ENCODE results near the gene KDM4F.
A peak's percentile ranks its signal among the peaks of the same experiment; 100 is the strongest.

KDM4F gene

GRCh38 chr11:95086836-95087570 is 37.8 kb downstream of the KDM4F start:
- no peak overlapping the region for H3K4me3 ChIP-seq (ENCODE audit: control insufficient read depth, low read depth, low read length)
- no peak for DNase-seq (ENCODE audit: low read depth)
- no peak for TF ChIP-seq CTCF (conservative IDR thresholded peaks at IDR 0.05; ENCODE audit: control insufficient read depth, insufficient read depth, low read depth, low read length)

- no peak for TF ChIP-seq CTCF (conservative IDR thresholded peaks at IDR 0.05; ENCODE audit: control insufficient read depth, insufficient read depth, low read depth, low read length)
- no peak for DNase-seq (ENCODE audit: low read depth)
- H3K4me3 ChIP-seq (ENCODE audit: control insufficient read depth, low read depth, low read length): peak overlapping the region; percentile 58
These were observed 39.9 kb downstream of the KDM4F start for GRCh38 chr11:95088946-95089619.

GRCh38 chr11:95089620-95090542 is 40.7 kb downstream of the KDM4F start, which contains the start of gene ENDOD1:
Gene ENDOD1, plus strand, starts transcription at chr11:95089846. Its CDS starts 82 bp downstream, at chr11:95089928.
- peak within 1 kb of the TSS; percentile 64 for H3K4me3 ChIP-seq (ENCODE audit: control insufficient read depth, low read depth, low read length)
- DNase-seq (ENCODE audit: low read depth): peak; percentile 73
- no peak for TF ChIP-seq CTCF (conservative IDR thresholded peaks at IDR 0.05; ENCODE audit: control insufficient read depth, insufficient read depth, low read depth, low read length)

- no peak for TF ChIP-seq CTCF (conservative IDR thresholded peaks at IDR 0.05; ENCODE audit: control insufficient read depth, insufficient read depth, low read depth, low read length)
- no peak for DNase-seq (ENCODE audit: low read depth)
- no peak overlapping the region for H3K4me3 ChIP-seq (ENCODE audit: control insufficient read depth, low read depth, low read length)
These were observed 42.5 kb downstream of the KDM4F start for GRCh38 chr11:95091663-95092180.

GRCh38 chr11:95092549-95093324 is 43.5 kb downstream of the KDM4F start:
- DNase-seq (ENCODE audit: low read depth): peak; percentile 76
- peak; percentile 71 for TF ChIP-seq CTCF (conservative IDR thresholded peaks at IDR 0.05; ENCODE audit: control insufficient read depth, insufficient read depth, low read depth, low read length)

More at GRCh38 chr11:95092549-95093324, 43.5 kb downstream of the KDM4F start:
- H3K4me3 ChIP-seq (ENCODE audit: control insufficient read depth, low read depth, low read length): no peak overlapping the region

Measured in fibroblast of mammary gland (primary cell).